MM.1S (cell line): ENCODE results near the gene AFAP1.

Experiments used
- DNase-seq: peaks from one replicate; pipeline ENCODE4 v3.0.0-alpha.2; 2015
- H2AFZ ChIP-seq: fragments of 300-600 bp; sonication (generic); 2 replicates; pipeline ENCODE4 v1.6.0; 2016; ENCODE audit warnings: antibody characterized with exemption, low read length
- H3F3A ChIP-seq: fragments of 300-600 bp; sonication (generic); 2 replicates; pipeline ENCODE4 v1.6.1; 2016; ENCODE audit warnings: mild to moderate bottlenecking, antibody characterized with exemption, low read length, moderate library complexity, mixed read lengths; ENCODE audit not compliant: insufficient read depth
- H3K27ac ChIP-seq: fragments of 300-600 bp; sonication (generic); 2 replicates; pipeline ENCODE4 v1.5.1; 2016; ENCODE audit warnings: mild to moderate bottlenecking, low read length
- H3K27me3 ChIP-seq: fragments of 300-600 bp; sonication (generic); replicated peaks from 2 replicates; pipeline ENCODE4 v1.6.0; 2016; ENCODE audit warnings: low read length; ENCODE audit not compliant: insufficient read depth
- H3K36me3 ChIP-seq: fragments of 300-600 bp; sonication (generic); replicated peaks from 2 replicates; pipeline ENCODE4 v1.6.1; 2016; ENCODE audit warnings: mild to moderate bottlenecking, low read length, mixed read lengths; ENCODE audit not compliant: insufficient read depth
- H3K4me1 ChIP-seq: fragments of 300-600 bp; sonication (generic); 2 replicates; pipeline ENCODE4 v1.6.1; 2016; ENCODE audit warnings: low read length, mixed read lengths
- H3K4me2 ChIP-seq: fragments of 300-600 bp; sonication (generic); 2 replicates; pipeline ENCODE4 v1.6.0; 2016; ENCODE audit warnings: low read depth, low read length
- H3K4me3 ChIP-seq: fragments of 300-600 bp; sonication (generic); 2 replicates; pipeline ENCODE4 v1.5.1; 2016; ENCODE audit warnings: low read length, mixed read lengths
- H3K79me2 ChIP-seq: fragments of 300-600 bp; sonication (generic); 2 replicates; pipeline ENCODE4 v1.6.1; 2016; ENCODE audit warnings: mixed run types, low read length, mixed read lengths
- H3K9ac ChIP-seq: fragments of 300-600 bp; sonication (generic); 2 replicates; pipeline ENCODE4 v1.6.1; 2016; ENCODE audit warnings: low read length, mixed read lengths
- H3K9me2 ChIP-seq: fragments of 300-600 bp; sonication (generic); replicated peaks from 2 replicates; pipeline ENCODE4 v1.6.1; 2016; ENCODE audit warnings: mild to moderate bottlenecking, low read length, mixed read lengths; ENCODE audit not compliant: insufficient read depth
- H3K9me3 ChIP-seq: fragments of 300-600 bp; sonication (generic); replicated peaks from 2 replicates; pipeline ENCODE4 v1.6.1; 2016; ENCODE audit warnings: mild to moderate bottlenecking, low read length, mixed read lengths; ENCODE audit not compliant: insufficient read depth
- H4K20me1 ChIP-seq: fragments of 300-600 bp; sonication (generic); 2 replicates; pipeline ENCODE4 v1.6.1; 2016; ENCODE audit warnings: mild to moderate bottlenecking, low read length, moderate library complexity, mixed read lengths; ENCODE audit not compliant: insufficient read depth
- EZH2 ChIP-seq: fragments of 300-600 bp; sonication (generic); optimal IDR thresholded peaks from 2 replicates; pipeline ENCODE3; 2017; ENCODE audit warnings: low read depth, mild to moderate bottlenecking, antibody characterized with exemption, low read length, mixed read lengths
- EZH2phosphoT487 ChIP-seq: fragments of 300-600 bp; sonication (generic); IDR thresholded peaks from 2 replicates; pipeline ENCODE4 v1.6.1; 2018; ENCODE audit warnings: antibody characterized with exemption, low read length
- TF ChIP-seq, protein P1 (sequence below): fragments of 300-600 bp; sonication (generic); IDR thresholded peaks from 2 replicates; pipeline ENCODE4 v1.5.1; 2016; ENCODE audit warnings: antibody characterized with exemption, low read length, mixed read lengths

AFAP1 gene

DNA sequence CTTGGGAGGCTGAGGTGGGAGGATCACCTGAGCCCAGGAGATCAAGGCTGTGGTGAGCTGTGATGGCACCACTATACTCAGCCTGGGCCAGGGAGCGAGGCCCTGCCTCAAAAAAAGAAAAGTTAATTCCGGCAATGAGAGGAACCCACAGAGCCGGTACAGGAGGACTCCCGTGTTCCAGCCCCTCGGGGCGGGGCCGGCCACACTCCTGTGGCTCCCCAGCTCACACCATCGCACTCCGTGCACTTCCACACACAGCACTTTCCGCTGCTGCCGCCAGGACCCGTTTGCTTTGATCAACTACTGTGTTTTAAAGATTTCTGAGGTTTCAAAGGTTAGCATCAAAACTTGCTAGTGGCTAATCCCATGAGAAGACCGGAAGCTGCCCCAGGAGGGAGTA is 171.7 kb downstream of the AFAP1 start:
- H3K36me3 ChIP-seq, result no peaks in the 10 kb centered on the region
- H3K4me2 ChIP-seq, result no peak overlapping the region

DNA sequence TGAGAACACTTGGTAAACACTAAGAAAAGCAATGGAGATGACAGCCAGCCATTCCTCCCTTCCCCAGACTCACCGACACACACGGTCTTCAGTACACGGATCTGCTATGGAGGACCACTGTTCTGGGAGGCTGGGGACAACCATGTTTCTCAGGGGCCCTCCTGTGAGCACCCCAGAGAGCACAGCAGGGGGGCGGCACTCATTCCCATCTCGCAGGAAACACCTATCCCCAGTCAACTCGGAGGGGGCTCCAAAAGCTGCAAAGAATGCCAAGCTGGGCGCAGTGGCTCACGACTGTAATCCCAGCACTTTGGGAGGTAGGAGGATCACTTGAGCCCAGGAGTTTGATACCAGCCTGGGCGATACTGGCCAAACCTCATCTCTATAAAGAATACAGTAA is 172.1 kb downstream of the AFAP1 start:
- Histone ChIP-seq H3K79me2 (no peaks in the 10 kb centered on the region), H4K20me1 (no peaks in the 10 kb centered on the region), H3K36me3 (no peaks in the 10 kb centered on the region), H3K4me1 (no peaks in the 10 kb centered on the region), H3K27me3 (peaks cover 46% of the 10 kb centered on the region), H3K9me2 (no peaks in the 10 kb centered on the region), H3K9me3 (no peaks in the 10 kb centered on the region), H2AFZ (no peak overlapping the region), H3K4me2 (no peak overlapping the region), H3K9ac (no peak overlapping the region), H3K4me3 (no peak overlapping the region), H3F3A (no peaks in the 10 kb centered on the region), H3K27ac (no peak overlapping the region)
- no peak for TF ChIP-seq EZH2
- no peak for TF ChIP-seq EZH2phosphoT487
- TF ChIP-seq, protein P1, sequence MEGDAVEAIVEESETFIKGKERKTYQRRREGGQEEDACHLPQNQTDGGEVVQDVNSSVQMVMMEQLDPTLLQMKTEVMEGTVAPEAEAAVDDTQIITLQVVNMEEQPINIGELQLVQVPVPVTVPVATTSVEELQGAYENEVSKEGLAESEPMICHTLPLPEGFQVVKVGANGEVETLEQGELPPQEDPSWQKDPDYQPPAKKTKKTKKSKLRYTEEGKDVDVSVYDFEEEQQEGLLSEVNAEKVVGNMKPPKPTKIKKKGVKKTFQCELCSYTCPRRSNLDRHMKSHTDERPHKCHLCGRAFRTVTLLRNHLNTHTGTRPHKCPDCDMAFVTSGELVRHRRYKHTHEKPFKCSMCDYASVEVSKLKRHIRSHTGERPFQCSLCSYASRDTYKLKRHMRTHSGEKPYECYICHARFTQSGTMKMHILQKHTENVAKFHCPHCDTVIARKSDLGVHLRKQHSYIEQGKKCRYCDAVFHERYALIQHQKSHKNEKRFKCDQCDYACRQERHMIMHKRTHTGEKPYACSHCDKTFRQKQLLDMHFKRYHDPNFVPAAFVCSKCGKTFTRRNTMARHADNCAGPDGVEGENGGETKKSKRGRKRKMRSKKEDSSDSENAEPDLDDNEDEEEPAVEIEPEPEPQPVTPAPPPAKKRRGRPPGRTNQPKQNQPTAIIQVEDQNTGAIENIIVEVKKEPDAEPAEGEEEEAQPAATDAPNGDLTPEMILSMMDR, result no peak
- DNase-seq, result no peak

More for the DNA sequence above, 171.7 kb downstream of the AFAP1 start:
- peaks cover 42% of the 10 kb centered on the region for H3K27me3 ChIP-seq
- no peak overlapping the region for H3K4me3 ChIP-seq
- H3K79me2 ChIP-seq, result no peaks in the 10 kb centered on the region
- no peaks in the 10 kb centered on the region for H3F3A ChIP-seq
- H4K20me1 ChIP-seq, result no peaks in the 10 kb centered on the region
- no peak for DNase-seq
- H2AFZ ChIP-seq, result no peak overlapping the region
- TF ChIP-seq EZH2 (no peak), EZH2phosphoT487 (no peak)
- TF ChIP-seq, protein P1, result no peak
- H3K9me3 ChIP-seq, result no peaks in the 10 kb centered on the region
- H3K27ac ChIP-seq, result no peak overlapping the region
- no peaks in the 10 kb centered on the region for H3K9me2 ChIP-seq
- H3K4me1 ChIP-seq, result no peaks in the 10 kb centered on the region
- H3K9ac ChIP-seq, result no peak overlapping the region

DNA sequence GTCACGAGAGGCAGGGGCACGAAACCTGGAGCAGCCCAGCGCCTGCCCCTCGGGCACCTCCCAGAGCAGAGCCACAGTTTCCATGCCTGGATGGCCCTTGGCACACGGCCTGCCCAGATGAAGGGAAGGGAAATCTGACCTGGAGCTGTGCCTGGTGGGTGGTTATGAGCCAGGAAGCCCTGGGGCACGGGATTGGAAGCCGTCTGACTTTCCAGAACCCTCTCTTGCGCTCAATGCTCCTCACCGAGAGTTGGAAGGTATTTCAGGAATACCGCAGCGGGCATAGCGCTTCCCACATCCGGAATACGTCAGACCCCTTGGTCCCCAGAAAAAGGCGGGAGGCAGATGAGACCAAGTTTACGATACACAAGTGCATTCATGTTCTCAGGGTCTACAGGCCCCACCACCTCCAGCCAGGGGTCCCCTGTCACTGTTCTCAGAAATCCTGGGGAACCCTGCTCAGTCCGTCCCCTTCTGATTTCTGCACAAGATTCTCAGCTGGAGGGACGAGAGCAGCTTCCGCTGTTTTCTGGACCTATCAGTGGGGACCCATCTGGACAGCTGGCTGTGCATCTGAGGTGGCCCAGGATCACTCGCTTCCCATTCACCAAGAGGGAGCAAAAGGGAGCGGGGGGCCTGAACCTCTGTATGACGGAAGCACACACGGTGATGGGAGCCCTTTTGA is 172.9 kb downstream of the AFAP1 start:
- H4K20me1 ChIP-seq, result no peaks in the 10 kb centered on the region
- H3K9ac ChIP-seq, result no peak overlapping the region
- no peak overlapping the region for H3K4me2 ChIP-seq
- no peaks in the 10 kb centered on the region for H3K4me1 ChIP-seq
- H3K79me2 ChIP-seq, result no peaks in the 10 kb centered on the region
- H3K27me3 ChIP-seq, result peaks cover 52% of the 10 kb centered on the region
- TF ChIP-seq, protein P1, result no peak
- no peak for TF ChIP-seq EZH2
- no peak for TF ChIP-seq EZH2phosphoT487
- H3K36me3 ChIP-seq, result no peaks in the 10 kb centered on the region
- H3K9me2 ChIP-seq, result no peaks in the 10 kb centered on the region
- no peak for DNase-seq
- H3K27ac ChIP-seq, result no peak overlapping the region
- no peaks in the 10 kb centered on the region for H3K9me3 ChIP-seq
- H3K4me3 ChIP-seq, result no peak overlapping the region
- no peaks in the 10 kb centered on the region for H3F3A ChIP-seq
- no peak overlapping the region for H2AFZ ChIP-seq
